ENCODE data around the gene RSRC1. TPM values are rescaled to one million over a fixed set of nuclear protein-coding genes. Genes with fewer than 3 reads are reported as not detected.

RSRC1 gene
- total RNA-seq, 1 experiment from 2014 or later = 37.9 TPM

DNA sequence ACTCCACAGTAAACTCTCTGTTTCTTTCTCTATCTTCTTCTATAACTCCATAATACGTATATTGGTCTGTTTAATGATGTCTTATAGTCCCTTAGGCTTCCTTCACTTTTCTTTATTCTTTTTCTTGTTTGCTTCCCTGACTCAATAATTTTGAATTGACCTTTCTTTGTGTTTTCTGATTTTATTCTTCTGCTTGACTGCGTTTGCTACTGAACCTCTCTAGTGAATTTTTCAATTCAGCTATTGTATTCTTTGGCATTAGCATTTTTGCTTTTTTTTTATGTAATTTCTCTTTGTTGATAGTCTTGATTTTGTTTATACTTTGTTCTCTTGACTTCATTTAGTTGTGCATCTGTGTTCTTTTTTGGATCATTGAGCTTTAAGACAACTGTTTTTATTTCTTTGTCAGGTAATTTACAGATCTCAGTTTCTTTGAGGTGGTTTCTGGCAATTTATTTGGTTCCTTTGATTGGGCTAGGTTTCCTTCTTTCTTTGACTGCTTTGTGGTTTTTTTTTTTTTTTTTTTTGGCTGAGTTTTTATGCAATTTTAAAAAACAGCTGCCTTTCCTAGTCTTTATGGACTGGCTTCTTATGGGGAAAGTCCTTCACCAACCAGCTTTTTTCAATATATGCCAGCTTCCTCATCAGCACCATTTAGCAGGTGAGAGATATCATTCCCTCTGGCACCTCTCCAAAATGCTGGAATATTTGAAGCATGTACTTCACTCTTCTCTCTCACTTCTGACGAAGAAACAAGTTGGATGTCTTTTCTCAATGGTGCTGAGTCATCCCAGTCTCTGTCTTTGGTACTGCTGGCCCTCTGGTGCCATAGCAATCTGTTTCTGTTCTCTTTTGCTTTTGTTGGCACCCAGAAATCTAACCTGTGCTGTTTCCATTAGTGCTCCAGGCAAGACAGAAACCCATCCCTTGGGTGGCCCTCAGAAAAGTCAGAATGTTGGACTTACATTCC is 17.6 kb downstream of the RSRC1 start:
- Histone ChIP-seq H2BK12ac (ENCODE audit: insufficient read length, low read depth, low read length) (no peak overlapping the region), H2BK120ac (ENCODE audit: low read depth, low read length, poor library complexity, severe bottlenecking) (no peak overlapping the region), H2AK5ac (ENCODE audit: insufficient read length, low read length) (no peak overlapping the region), H4K5ac (ENCODE audit: insufficient read length, low read depth, low read length) (peak overlapping the region; percentile 63), H2BK20ac (ENCODE audit: low read depth, low read length, poor library complexity, severe bottlenecking) (no peak overlapping the region), H2BK15ac (ENCODE audit: low read depth, low read length) (no peak overlapping the region), H4K20me1 (ENCODE audit: control insufficient read depth, insufficient read depth, insufficient read length) (no peaks in the 10 kb centered on the region), H2BK5ac (ENCODE audit: insufficient read length, low read length) (no peak overlapping the region), H3K4me1 (ENCODE audit: insufficient read depth, low read length) (peaks cover 2% of the 10 kb centered on the region; the same call in 1 of the 2 replicates), H3K14ac (ENCODE audit: insufficient read depth, low read length) (no peak overlapping the region), H4K8ac (replicated peaks; ENCODE audit: insufficient read length, low read depth, low read length) (no peak overlapping the region), H3K56ac (ENCODE audit: insufficient read length, low read depth, low read length) (no peak overlapping the region), H3K79me1 (ENCODE audit: insufficient read depth, low read depth, low read length, poor library complexity, severe bottlenecking) (peaks cover 2% of the 10 kb centered on the region), H3K9ac (ENCODE audit: extremely low read depth, insufficient read length, low read length) (no peak overlapping the region), H2AFZ (ENCODE audit: low read length) (no peak overlapping the region), H3K18ac (ENCODE audit: insufficient read length, low read depth, low read length) (no peak overlapping the region), H3K9me3 (ENCODE audit: control insufficient read depth, low read depth, low read length) (no peaks in the 10 kb centered on the region), H3K4me2 (ENCODE audit: insufficient read depth, insufficient read length, low read length) (no peak overlapping the region), H3K4ac (ENCODE audit: low read depth, low read length) (no peak overlapping the region), H3K79me2 (ENCODE audit: insufficient read depth, low read length) (no peaks in the 10 kb centered on the region), H3K23ac (ENCODE audit: insufficient read length, low read depth, low read length) (no peak overlapping the region), H3T11ph (ENCODE audit: low read length) (no peak overlapping the region), H4K91ac (ENCODE audit: insufficient read length, low read depth, low read length) (no peak overlapping the region), H3K27ac (ENCODE audit: insufficient read length, low read depth, low read length) (no peak overlapping the region), H3K27me3 (ENCODE audit: insufficient read depth, low read length) (no peaks in the 10 kb centered on the region), H3K23me2 (ENCODE audit: insufficient read length, low read depth, low read length, poor library complexity, severe bottlenecking) (no peaks in the 10 kb centered on the region)
- Mint-ChIP-seq H3K4me1 (peaks cover 8 to 16% of the 10 kb centered on the region in 2 experiments; a peak in 3 of 4 replicates), H3K4me3 (no peak overlapping the region), H3K27ac (peak overlapping the region in 2 of 3 experiments; percentile 62 to 84; a peak in 4 of 7 replicates), H3K36me3 (ENCODE audit: insufficient read depth in 1 of 3, low read depth in 3 of 3) (peaks cover 6 to 30% (median 28%) of the 10 kb centered on the region in 3 experiments), H3K27me3 (ENCODE audit: low read depth) (no peaks in the 10 kb centered on the region), H3K9me3 (no peaks in the 10 kb centered on the region)
- no CpG with 5 or more reads among the region's 3 CpGs for WGBS (ENCODE audit: extremely low coverage, insufficient read length, low lambda C conversion rate)
- TF ChIP-seq, protein P1, sequence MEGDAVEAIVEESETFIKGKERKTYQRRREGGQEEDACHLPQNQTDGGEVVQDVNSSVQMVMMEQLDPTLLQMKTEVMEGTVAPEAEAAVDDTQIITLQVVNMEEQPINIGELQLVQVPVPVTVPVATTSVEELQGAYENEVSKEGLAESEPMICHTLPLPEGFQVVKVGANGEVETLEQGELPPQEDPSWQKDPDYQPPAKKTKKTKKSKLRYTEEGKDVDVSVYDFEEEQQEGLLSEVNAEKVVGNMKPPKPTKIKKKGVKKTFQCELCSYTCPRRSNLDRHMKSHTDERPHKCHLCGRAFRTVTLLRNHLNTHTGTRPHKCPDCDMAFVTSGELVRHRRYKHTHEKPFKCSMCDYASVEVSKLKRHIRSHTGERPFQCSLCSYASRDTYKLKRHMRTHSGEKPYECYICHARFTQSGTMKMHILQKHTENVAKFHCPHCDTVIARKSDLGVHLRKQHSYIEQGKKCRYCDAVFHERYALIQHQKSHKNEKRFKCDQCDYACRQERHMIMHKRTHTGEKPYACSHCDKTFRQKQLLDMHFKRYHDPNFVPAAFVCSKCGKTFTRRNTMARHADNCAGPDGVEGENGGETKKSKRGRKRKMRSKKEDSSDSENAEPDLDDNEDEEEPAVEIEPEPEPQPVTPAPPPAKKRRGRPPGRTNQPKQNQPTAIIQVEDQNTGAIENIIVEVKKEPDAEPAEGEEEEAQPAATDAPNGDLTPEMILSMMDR (conservative IDR thresholded peaks at IDR 0.05) = no peak
- DNase-seq = no peak
